Peyer's patch (tissue), 4 donors: ENCODE data around the gene ZC2HC1B. TPM values are rescaled to one million over a fixed set of nuclear protein-coding genes. Genes with fewer than 3 reads are reported as not detected.

Experiments used
- DNase-seq, 3 donors: peaks; one replicate each; pipeline ENCODE4 v3.0.0-alpha.2; 2017 to 2019
- H3K27ac ChIP-seq, 4 donors: fragments of 200-600 bp; sonication (generic); one replicate each; pipeline ENCODE4 v1.5.1; 2016 to 2019
- H3K27me3 ChIP-seq, 2 donors: fragments of 200-600 bp; sonication (generic); one replicate each; pipeline ENCODE4 v1.5.1; 2019
- H3K36me3 ChIP-seq, 3 donors: fragments of 200-600 bp; sonication (generic); one replicate each; pipeline ENCODE4 v1.5.1; 2016 to 2019
- H3K4me1 ChIP-seq, 4 donors: fragments of 200-600 bp; sonication (generic); one replicate each; pipeline ENCODE4 v1.5.1; 2016 to 2019
- H3K4me3 ChIP-seq, 4 donors: fragments of 200-600 bp; sonication (generic); 1 replicate in 3 of 4; 2 replicates in 1 of 4; pipeline ENCODE4 v1.5.1; 2016 to 2019; ENCODE audit warnings: mild to moderate bottlenecking in 1 of 4
- H3K9me3 ChIP-seq, 4 donors: fragments of 200-600 bp; sonication (generic); one replicate each; pipeline ENCODE4 v1.5.1; 2016 to 2019; ENCODE audit warnings: mild to moderate bottlenecking in 1 of 4
- CTCF ChIP-seq, 6 experiments: fragments of 450-650 bp in 4 of 6; fragments of 200-600 bp in 2 of 6; sonication (generic) in 1 of 6; IDR thresholded peaks; one replicate each; pipeline ENCODE4 v1.5.1; 2017 to 2019; ENCODE audit warnings: antibody characterized with exemption in 6 of 6, mild to moderate bottlenecking in 3 of 6, moderate library complexity in 1 of 6
- POLR2A ChIP-seq, 2 donors: fragments of 450-650 bp; IDR thresholded peaks; one replicate each; pipeline ENCODE4 v1.5.1; 2017; ENCODE audit warnings: antibody characterized with exemption in 2 of 2, mild to moderate bottlenecking in 2 of 2, moderate library complexity in 2 of 2
- total RNA-seq, 4 donors: library from RNA; depleted of rRNA; stranded (reverse); fragments of >200 nt; gene quantifications; one replicate each; pipeline ENCODE4 v1.1.0, GENCODE V29; 2016

ZC2HC1B gene
- total RNA-seq, 4 donors from 2014 or later = not detected

- no peak for TF ChIP-seq CTCF (IDR thresholded peaks at IDR 0.05)
- TF ChIP-seq POLR2A (IDR thresholded peaks at IDR 0.05) = no peak
- Histone ChIP-seq H3K4me3 (no peak overlapping the region), H3K4me1 (no peaks in the 10 kb centered on the region), H3K9me3 (no peaks in the 10 kb centered on the region), H3K27me3 (no peaks in the 10 kb centered on the region), H3K27ac (no peak overlapping the region), H3K36me3 (no peaks in the 10 kb centered on the region)
- DNase-seq = no peak
Observed at GRCh38 chr6:143828572-143828971, 35.7 kb upstream of the ZC2HC1B start.

- no peak overlapping the region for H3K4me3 ChIP-seq
Observed at GRCh38 chr6:143836150-143836549, 28.1 kb upstream of the ZC2HC1B start.

GRCh38 chr6:143838395-143838794 is 25.9 kb upstream of the ZC2HC1B start:
- H3K4me1 ChIP-seq = peaks cover 0 to 11% (median 0%) of the 10 kb centered on the region in 4 donors
- no peaks in the 10 kb centered on the region for H3K36me3 ChIP-seq
- DNase-seq = peak in 1 of 3 donors; percentile 64
- H3K4me3 ChIP-seq = no peak overlapping the region
- TF ChIP-seq CTCF (IDR thresholded peaks at IDR 0.05) (no peak), POLR2A (IDR thresholded peaks at IDR 0.05) (no peak)
- peak overlapping the region in 3 of 4 donors; percentile 5 to 76 (median 69) for H3K27ac ChIP-seq
- no peaks in the 10 kb centered on the region for H3K9me3 ChIP-seq
- H3K27me3 ChIP-seq = no peaks in the 10 kb centered on the region

More at GRCh38 chr6:143836150-143836549, 28.1 kb upstream of the ZC2HC1B start:
- Histone ChIP-seq H3K27me3 (no peaks in the 10 kb centered on the region), H3K9me3 (no peaks in the 10 kb centered on the region), H3K4me1 (peaks cover 0 to 7% (median 0%) of the 10 kb centered on the region in 4 donors), H3K36me3 (no peaks in the 10 kb centered on the region), H3K27ac (no peak overlapping the region)
- DNase-seq = no peak
- no peak for TF ChIP-seq POLR2A (IDR thresholded peaks at IDR 0.05)
- TF ChIP-seq CTCF (IDR thresholded peaks at IDR 0.05) = no peak

- Histone ChIP-seq H3K4me1 (peaks cover 0 to 17% (median 2%) of the 10 kb centered on the region in 4 donors), H3K27me3 (no peaks in the 10 kb centered on the region), H3K27ac (peak overlapping the region in 3 of 4 donors; percentile 5 to 76 (median 69)), H3K9me3 (no peaks in the 10 kb centered on the region), H3K4me3 (no peak overlapping the region), H3K36me3 (no peaks in the 10 kb centered on the region)
- DNase-seq = no peak
- TF ChIP-seq CTCF (IDR thresholded peaks at IDR 0.05) = no peak
- no peak for TF ChIP-seq POLR2A (IDR thresholded peaks at IDR 0.05)
Observed at GRCh38 chr6:143839196-143839595, 25.1 kb upstream of the ZC2HC1B start.

GRCh38 chr6:143840595-143841265 is 23.5 kb upstream of the ZC2HC1B start:
- Histone ChIP-seq H3K4me3 (no peak overlapping the region), H3K27me3 (no peaks in the 10 kb centered on the region), H3K4me1 (peaks cover 0 to 23% (median 3%) of the 10 kb centered on the region in 4 donors), H3K36me3 (peaks cover 0 to 11% (median 0%) of the 10 kb centered on the region in 3 donors), H3K27ac (no peak overlapping the region), H3K9me3 (no peaks in the 10 kb centered on the region)
- TF ChIP-seq CTCF (IDR thresholded peaks at IDR 0.05) (no peak), POLR2A (IDR thresholded peaks at IDR 0.05) (no peak)
- no peak for DNase-seq
